Occipital lobe (tissue), 3 donors: ENCODE measurements around the gene IRF9. TPM values are rescaled to one million over a fixed set of nuclear protein-coding genes. Genes with fewer than 3 reads are reported as not detected.
A peak's percentile ranks its signal among the peaks of the same experiment; 100 is the strongest.

Source experiments
- DNase-seq: peaks from one replicate; lab custom pipeline; 2025; lab: John Stamatoyannopoulos, UW
- small RNA-seq: library from RNA; depleted of rRNA; stranded (forward); fragments of <200 nt; gene quantifications from one replicate; pipeline ENCODE3, GENCODE V24; 2014
- total RNA-seq: library from RNA; depleted of rRNA; stranded (reverse); fragments of >200 nt; gene quantifications from one replicate; pipeline ENCODE4 v1.2.3, GENCODE V29; 2014

Gene IRF9
- total RNA-seq, 1 donor from 2014 or later = 20.7 TPM

DNA sequence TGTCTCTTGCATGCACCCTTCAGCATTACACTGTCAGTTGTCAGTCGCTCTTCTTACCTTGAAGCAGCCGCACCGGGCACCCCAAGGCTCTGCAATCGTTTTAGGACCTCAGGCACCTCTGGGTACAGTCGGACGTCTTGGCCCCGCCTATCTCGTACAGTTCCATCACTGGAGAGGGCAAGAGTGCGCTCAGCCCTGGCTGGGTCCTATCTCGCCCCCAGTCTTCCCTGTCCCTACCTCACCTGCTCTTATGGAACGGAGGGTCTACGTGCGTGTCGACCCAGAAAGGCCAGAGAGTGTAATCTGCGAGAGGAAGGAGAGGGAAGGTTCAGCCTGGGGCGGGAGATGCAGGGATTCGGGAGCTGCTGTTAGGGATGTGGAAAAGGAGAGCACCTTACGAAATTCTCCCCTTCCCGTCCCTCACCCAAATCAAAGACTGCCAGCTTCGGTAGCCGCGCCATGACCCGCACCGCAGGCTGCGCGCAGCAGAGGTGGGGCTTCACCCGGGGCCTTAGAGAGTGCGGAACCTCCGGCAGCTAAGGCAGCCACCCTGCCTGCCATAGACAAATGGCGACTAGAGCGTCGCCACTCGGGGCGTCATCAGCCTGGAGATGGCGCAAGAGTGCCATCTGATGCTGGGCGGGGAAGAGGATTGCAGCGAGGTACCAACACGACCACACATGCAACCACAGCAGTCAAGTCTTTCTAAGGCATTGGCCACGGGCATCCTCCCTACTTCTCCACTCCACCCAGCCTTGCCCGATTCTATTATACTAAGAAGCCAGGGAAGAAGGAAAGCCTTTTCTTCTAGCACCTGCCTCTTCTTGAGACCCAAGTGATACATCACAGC is 54.7 kb downstream of the IRF9 start, which contains the start of gene MDP1:
Gene MDP1 (minus strand): TSS at position 572 of the 850 bp plus-strand sequence. CDS start 111 bp downstream, at position 461.
- peak; percentile 81 for DNase-seq

Small RNA genes lying within 50 kb of the gene (small RNA-seq; reads per million reads assigned to genes)
- gene AL136295.4 (not detected), gene CHMP4A (not detected), gene IPO4 (not detected), gene IRF9 (not detected), gene MDP1 (0.15 reads per million), gene RNA5SP383 (not detected)

Other genes with a start within 250 kb of the IRF9 start
- 4.4 TPM for gene DHRS4, start 207.5 kb upstream of the IRF9 start, total RNA-seq
- gene DHRS4L2, start 172.3 kb upstream of the IRF9 start, total RNA-seq = 1.9 TPM
- gene CARMIL3, start 109.3 kb upstream of the IRF9 start, total RNA-seq = 24.2 TPM
- gene CPNE6, start 89.7 kb upstream of the IRF9 start, total RNA-seq = 10.8 TPM
- 1.1 TPM for gene PCK2, start 67.0 kb upstream of the IRF9 start, total RNA-seq
- gene DCAF11, start 46.5 kb upstream of the IRF9 start, total RNA-seq = 60.0 TPM
- 0.94 TPM for gene NRL, start 46.3 kb upstream of the IRF9 start, total RNA-seq
- not detected for gene FITM1, start 30.6 kb upstream of the IRF9 start, total RNA-seq
- 24.5 TPM for gene PSME1, start 25.1 kb upstream of the IRF9 start, total RNA-seq
- gene EMC9, start 19.7 kb upstream of the IRF9 start, total RNA-seq = 9.5 TPM
- 26.0 TPM for gene PSME2, start 14.7 kb upstream of the IRF9 start, total RNA-seq
- gene RNF31, start 13.8 kb upstream of the IRF9 start, total RNA-seq = 20.4 TPM
- gene REC8, start 10.8 kb downstream of the IRF9 start, total RNA-seq = 20.4 TPM
- 11.7 TPM for gene IPO4, start 27.6 kb downstream of the IRF9 start, total RNA-seq
- 20.6 TPM for gene TM9SF1, start 34.2 kb downstream of the IRF9 start, total RNA-seq
- not detected for gene TSSK4, start 44.4 kb downstream of the IRF9 start, total RNA-seq
- gene CHMP4A, start 52.2 kb downstream of the IRF9 start, total RNA-seq = 41.5 TPM
- gene MDP1, start 54.8 kb downstream of the IRF9 start, total RNA-seq = 15.6 TPM
- 51.3 TPM for gene NEDD8, start 71.1 kb downstream of the IRF9 start, total RNA-seq
- 38.8 TPM for gene GMPR2, start 71.7 kb downstream of the IRF9 start, total RNA-seq
- gene TINF2, start 81.4 kb downstream of the IRF9 start, total RNA-seq = 45.1 TPM
- gene TGM1, start 101.9 kb downstream of the IRF9 start, total RNA-seq = 0.94 TPM
- 19.5 TPM for gene RABGGTA, start 110.3 kb downstream of the IRF9 start, total RNA-seq
- gene DHRS1, start 138.5 kb downstream of the IRF9 start, total RNA-seq = 4.1 TPM
- gene NOP9, start 138.6 kb downstream of the IRF9 start, total RNA-seq = 23.7 TPM
- 3.4 TPM for gene CIDEB, start 146.7 kb downstream of the IRF9 start, total RNA-seq
- 1.4 TPM for gene LTB4R2, start 148.9 kb downstream of the IRF9 start, total RNA-seq
- gene LTB4R, start 150.2 kb downstream of the IRF9 start, total RNA-seq = 1.6 TPM
- gene ADCY4, start 173.8 kb downstream of the IRF9 start, total RNA-seq = 1.4 TPM
- 0.47 TPM for gene RIPK3, start 178.7 kb downstream of the IRF9 start, total RNA-seq
- 5.1 TPM for gene NFATC4, start 206.9 kb downstream of the IRF9 start, total RNA-seq
- gene NYNRIN, start 237.7 kb downstream of the IRF9 start, total RNA-seq = 15.0 TPM